NCI-H1092 treated with DMSO at 0.1 percent for 48 hours (cell line): ENCODE results near the gene ASIC2.

Experiments
- DNase-seq: peaks from one replicate; lab custom pipeline; 2025; lab: John Stamatoyannopoulos, UW

Gene ASIC2

GRCh38 chr17:33292981-33293867, at the start of gene ASIC2:
TSS of gene ASIC2 (minus strand) at chr17:33293295.
- DNase-seq = peak; percentile 39

- DNase-seq = no peak
These were observed 48.9 kb upstream of the ASIC2 start for GRCh38 chr17:33342025-33342424.

GRCh38 chr17:33338242-33338641, 45.1 kb upstream of the ASIC2 start:
- DNase-seq = no peak

GRCh38 chr17:33335491-33336173, 42.5 kb upstream of the ASIC2 start:
- DNase-seq = no peak

- no peak for DNase-seq
These were observed 41.6 kb upstream of the ASIC2 start for GRCh38 chr17:33334703-33335102.

- DNase-seq = peak; percentile 2
These were observed 37.8 kb upstream of the ASIC2 start for GRCh38 chr17:33330877-33331276.

GRCh38 chr17:33328129-33328528, 35.0 kb upstream of the ASIC2 start:
- no peak for DNase-seq

GRCh38 chr17:33324736-33325135, 31.6 kb upstream of the ASIC2 start:
- no peak for DNase-seq

GRCh38 chr17:33322063-33322462, 29.0 kb upstream of the ASIC2 start:
- no peak for DNase-seq

- DNase-seq = no peak
These were observed 25.1 kb upstream of the ASIC2 start for GRCh38 chr17:33318241-33318640.

- no peak for DNase-seq
These were observed 23.7 kb upstream of the ASIC2 start for GRCh38 chr17:33316746-33317145.

- DNase-seq = no peak
These were observed 17.2 kb upstream of the ASIC2 start for GRCh38 chr17:33310296-33310695.

GRCh38 chr17:33303254-33303653, 10.2 kb upstream of the ASIC2 start:
- no peak for DNase-seq

- DNase-seq = no peak
These were observed 9.3 kb upstream of the ASIC2 start for GRCh38 chr17:33302394-33302793.

- DNase-seq = no peak
These were observed 7.1 kb upstream of the ASIC2 start for GRCh38 chr17:33300241-33300640.

GRCh38 chr17:33299115-33299514, 6.0 kb upstream of the ASIC2 start:
- DNase-seq = no peak

GRCh38 chr17:33297643-33298042, 4.5 kb upstream of the ASIC2 start:
- DNase-seq = no peak

- no peak for DNase-seq
These were observed 1.9 kb upstream of the ASIC2 start for GRCh38 chr17:33294994-33295393.

- peak; percentile 32 for DNase-seq
These were observed 704 bp downstream of the ASIC2 start for GRCh38 chr17:33292201-33292980.

GRCh38 chr17:33291248-33292200, 1.6 kb downstream of the ASIC2 start:
- peak; percentile 40 for DNase-seq

GRCh38 chr17:33290253-33290652, 2.8 kb downstream of the ASIC2 start:
- no peak for DNase-seq
